GM23338 (cell line): ENCODE data around the gene MACROD1. TPM values are rescaled to one million over a fixed set of nuclear protein-coding genes. Genes with fewer than 3 reads are reported as not detected.

Experiments
- ATAC-seq: fragments of 200-7000 bp; cut with Tn5 transposase; 3 replicates; pipeline ENCODE4 v1.9.1; 2020
- DNase-seq: peaks from one replicate; pipeline ENCODE4 v3.0.0-alpha.2; 2015; ENCODE audit warnings: low spot score
- H2AFZ ChIP-seq: fragments of 200-600 bp; sonication (generic); 2 replicates; pipeline ENCODE4 v1.8.0; 2016; ENCODE audit warnings: antibody characterized with exemption, mild to moderate bottlenecking, moderate library complexity
- H3F3A ChIP-seq: fragments of 200-600 bp; sonication (generic); replicated peaks from 2 replicates; pipeline ENCODE4 v1.8.0; 2017; ENCODE audit warnings: antibody characterized with exemption, mixed run types, low read depth
- H3K27ac ChIP-seq: fragments of 200-600 bp; sonication (generic); 2 replicates; pipeline ENCODE4 v1.6.1; 2016; ENCODE audit warnings: low read depth
- H3K27me3 ChIP-seq: fragments of 200-600 bp; sonication (generic); 2 replicates; pipeline ENCODE4 v1.8.0; 2016; ENCODE audit warnings: mild to moderate bottlenecking, mixed run types, moderate library complexity; ENCODE audit not compliant: insufficient read depth
- H3K36me3 ChIP-seq: fragments of 200-600 bp; sonication (generic); 2 replicates; pipeline ENCODE4 v1.8.0; 2016; ENCODE audit warnings: mild to moderate bottlenecking; ENCODE audit not compliant: insufficient read depth
- H3K4me1 ChIP-seq: fragments of 200-600 bp; sonication (generic); 2 replicates; pipeline ENCODE4 v1.8.0; 2016; ENCODE audit warnings: mild to moderate bottlenecking, moderate library complexity; ENCODE audit not compliant: insufficient read depth
- H3K4me2 ChIP-seq: fragments of 200-600 bp; sonication (generic); 2 replicates; pipeline ENCODE4 v1.7.1; 2017; ENCODE audit warnings: mixed run types
- H3K4me3 ChIP-seq: fragments of 200-600 bp; sonication (generic); 2 replicates; pipeline ENCODE4 v1.6.1; 2016; ENCODE audit warnings: mixed run types
- H3K79me2 ChIP-seq: fragments of 200-600 bp; sonication (generic); replicated peaks from 2 replicates; pipeline ENCODE4 v1.8.0; 2017; ENCODE audit warnings: mild to moderate bottlenecking; ENCODE audit not compliant: insufficient read depth
- H3K9me2 ChIP-seq: fragments of 200-600 bp; sonication (generic); 2 replicates; pipeline ENCODE4 v1.8.0; 2017; ENCODE audit not compliant: insufficient read depth
- H4K20me1 ChIP-seq: fragments of 200-600 bp; sonication (generic); replicated peaks from 2 replicates; pipeline ENCODE4 v1.8.0; 2017; ENCODE audit warnings: mild to moderate bottlenecking; ENCODE audit not compliant: insufficient read depth
- H3K27ac Mint-ChIP-seq: 2 replicates; pipeline ENCODE4 v1.8.0; 2020; ENCODE audit warnings: inconsistent platforms, mild to moderate bottlenecking, moderate library complexity, mixed read lengths
- H3K27me3 Mint-ChIP-seq: 3 replicates; pipeline ENCODE4 v1.8.0; 2022; ENCODE audit warnings: low read depth, mild to moderate bottlenecking, moderate library complexity, mixed read lengths, inconsistent platforms; ENCODE audit not compliant: insufficient read depth, poor library complexity
- H3K36me3 Mint-ChIP-seq: 3 replicates; pipeline ENCODE4 v1.8.0; 2021; ENCODE audit warnings: low read depth, mild to moderate bottlenecking, inconsistent platforms, moderate library complexity, mixed read lengths
- H3K4me1 Mint-ChIP-seq: 3 replicates; pipeline ENCODE4 v1.8.0; 2020; ENCODE audit warnings: mild to moderate bottlenecking, inconsistent platforms, mixed read lengths
- H3K4me3 Mint-ChIP-seq: 3 replicates; pipeline ENCODE4 v1.8.0; 2021; ENCODE audit warnings: moderate library complexity, mild to moderate bottlenecking, inconsistent platforms, mixed read lengths
- H3K9me3 Mint-ChIP-seq: 3 replicates; pipeline ENCODE4 v1.8.0; 2020; ENCODE audit warnings: moderate library complexity, mild to moderate bottlenecking, inconsistent platforms, mixed read lengths
- CREB1 ChIP-seq: fragments of 250-450 bp; sonication (Bioruptor Pico); IDR thresholded peaks from 2 replicates; pipeline ENCODE4 v1.5.0; 2020; ENCODE audit warnings: low read depth, mild to moderate bottlenecking, moderate library complexity
- EZH2 ChIP-seq: fragments of 200-600 bp; sonication (generic); IDR thresholded peaks from one replicate; pipeline ENCODE4 v1.8.0; 2017; ENCODE audit warnings: antibody characterized with exemption, mild to moderate bottlenecking, low read depth; ENCODE audit not compliant: unreplicated experiment
- EZH2phosphoT487 ChIP-seq: fragments of 200-600 bp; sonication (generic); IDR thresholded peaks from one replicate; pipeline ENCODE4 v1.8.1; 2018; ENCODE audit warnings: antibody characterized with exemption; ENCODE audit not compliant: unreplicated experiment
- JUNB ChIP-seq: IDR thresholded peaks from one replicate; pipeline ENCODE4 v1.6.1; 2016; ENCODE audit warnings: antibody characterized with exemption; ENCODE audit not compliant: unreplicated experiment
- NANOG ChIP-seq: IDR thresholded peaks from 2 replicates; pipeline ENCODE4 v1.6.1; 2016; ENCODE audit warnings: antibody characterized with exemption, borderline replicate concordance
- POLR2AphosphoS5 ChIP-seq: IDR thresholded peaks from 2 replicates; pipeline ENCODE4 v1.6.1; 2016; ENCODE audit warnings: antibody characterized with exemption, low read depth
- STAT1 ChIP-seq: IDR thresholded peaks from one replicate; pipeline ENCODE4 v1.6.1; 2016; ENCODE audit warnings: antibody characterized with exemption; ENCODE audit not compliant: unreplicated experiment
- ZNF114 ChIP-seq: fragments of 250-450 bp; sonication (Bioruptor Pico); IDR thresholded peaks from 2 replicates; pipeline ENCODE4 v1.5.0; 2020; ENCODE audit warnings: mild to moderate bottlenecking, moderate library complexity
- ZNF331 ChIP-seq: fragments of 250-450 bp; sonication (Bioruptor Pico); IDR thresholded peaks from 2 replicates; pipeline ENCODE4 v1.5.0; 2020; ENCODE audit warnings: low read depth, mild to moderate bottlenecking, moderate library complexity
- polyA plus RNA-seq: library from polyadenylated mRNA; unstranded; fragments of >200 nt; fragmentation: Nextera tagmentation; extraction: Ambion mirVana; gene quantifications from 2 replicates; pipeline ENCODE4 v1.2.1, GENCODE V29; 2016
- total RNA-seq: library from RNA; depleted of rRNA; stranded (reverse); fragments of >200 nt; shearing (Covaris generic); gene quantifications from 2 replicates; pipeline ENCODE4 v1.2.3, GENCODE V29; 2014
- TF ChIP-seq, protein P1 (sequence below): IDR thresholded peaks from 2 replicates; pipeline ENCODE4 v1.6.1; 2016; ENCODE audit warnings: antibody characterized with exemption
- TF ChIP-seq, protein P2 (sequence below), 2 experiments: fragments of 200-600 bp in 1 of 2; sonication (generic) in 1 of 2; conservative IDR thresholded peaks; 2 replicates each; pipeline versions ENCODE4 v1.5.1 to v1.6.1; 2016 to 2017; ENCODE audit warnings: antibody characterized with exemption in 2 of 2, low read depth in 2 of 2, mild to moderate bottlenecking in 2 of 2, moderate library complexity in 1 of 2

Gene MACROD1
- total and polyA plus RNA-seq, 2 experiments from 2014 or later: 33.0 to 51.6 TPM

DNA sequence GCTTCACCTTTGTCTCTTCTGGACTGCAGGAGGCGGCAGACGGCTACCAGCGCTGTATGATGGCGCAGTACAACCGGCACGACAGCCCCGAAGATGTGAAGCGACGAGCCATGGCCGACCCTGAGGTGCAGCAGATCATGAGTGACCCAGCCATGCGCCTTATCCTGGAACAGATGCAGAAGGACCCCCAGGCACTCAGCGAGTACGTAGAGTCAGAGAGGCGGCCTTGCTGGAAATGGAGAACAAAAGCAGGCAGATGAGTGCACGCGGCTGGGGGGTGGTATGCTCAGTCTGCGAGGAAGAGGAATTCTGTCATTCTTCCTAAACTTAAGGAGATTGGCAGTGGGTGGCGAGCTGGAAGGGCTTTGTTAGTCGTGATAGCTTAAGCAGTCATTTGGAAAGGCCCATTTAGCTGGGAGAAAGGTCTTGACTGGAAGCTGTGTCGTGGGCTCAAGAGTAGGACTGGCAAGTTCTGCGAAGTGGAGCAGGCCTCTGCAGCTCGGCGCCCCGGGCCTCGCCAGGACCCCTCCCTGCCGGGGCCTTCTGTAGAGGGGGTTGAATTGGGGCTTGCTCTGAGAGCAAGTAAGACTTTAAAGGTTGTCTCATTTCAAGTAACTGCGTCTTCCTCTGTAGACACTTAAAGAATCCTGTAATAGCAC is 37.6 kb upstream of the MACROD1 start:
- Histone ChIP-seq H3K79me2 (0 out of 2 replicates have a peak, but pooled peaks cover 10% of the 10 kb centered on the region), H3K36me3 (peaks cover 54% of the 10 kb centered on the region), H3K4me1 (no peaks in the 10 kb centered on the region; the same call in 1 of the 2 replicates), H3K27ac (no peak overlapping the region; the same call in 1 of the 2 replicates), H3F3A (peaks cover 49% of the 10 kb centered on the region), H2AFZ (no peak overlapping the region), H3K9me2 (no peaks in the 10 kb centered on the region), H3K27me3 (no peaks in the 10 kb centered on the region), H4K20me1 (peaks cover 38% of the 10 kb centered on the region), H3K4me2 (no peak overlapping the region), H3K4me3 (no peak overlapping the region)
- H3K36me3 Mint-ChIP-seq: peaks cover 74% of the 10 kb centered on the region
- peaks cover 18% of the 10 kb centered on the region for H3K4me1 Mint-ChIP-seq
- no peak overlapping the region for H3K4me3 Mint-ChIP-seq
- no peaks in the 10 kb centered on the region for H3K9me3 Mint-ChIP-seq
- DNase-seq (no peak), ATAC-seq (no peak)
- H3K27ac Mint-ChIP-seq: no peak overlapping the region
- H3K27me3 Mint-ChIP-seq: peaks cover 10% of the 10 kb centered on the region
- TF ChIP-seq, protein P1, sequence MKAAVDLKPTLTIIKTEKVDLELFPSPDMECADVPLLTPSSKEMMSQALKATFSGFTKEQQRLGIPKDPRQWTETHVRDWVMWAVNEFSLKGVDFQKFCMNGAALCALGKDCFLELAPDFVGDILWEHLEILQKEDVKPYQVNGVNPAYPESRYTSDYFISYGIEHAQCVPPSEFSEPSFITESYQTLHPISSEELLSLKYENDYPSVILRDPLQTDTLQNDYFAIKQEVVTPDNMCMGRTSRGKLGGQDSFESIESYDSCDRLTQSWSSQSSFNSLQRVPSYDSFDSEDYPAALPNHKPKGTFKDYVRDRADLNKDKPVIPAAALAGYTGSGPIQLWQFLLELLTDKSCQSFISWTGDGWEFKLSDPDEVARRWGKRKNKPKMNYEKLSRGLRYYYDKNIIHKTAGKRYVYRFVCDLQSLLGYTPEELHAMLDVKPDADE: no peak
- TF ChIP-seq EZH2 (no peak), POLR2AphosphoS5 (no peak), EZH2phosphoT487 (no peak), CREB1 (no peak)
- TF ChIP-seq, protein P2, sequence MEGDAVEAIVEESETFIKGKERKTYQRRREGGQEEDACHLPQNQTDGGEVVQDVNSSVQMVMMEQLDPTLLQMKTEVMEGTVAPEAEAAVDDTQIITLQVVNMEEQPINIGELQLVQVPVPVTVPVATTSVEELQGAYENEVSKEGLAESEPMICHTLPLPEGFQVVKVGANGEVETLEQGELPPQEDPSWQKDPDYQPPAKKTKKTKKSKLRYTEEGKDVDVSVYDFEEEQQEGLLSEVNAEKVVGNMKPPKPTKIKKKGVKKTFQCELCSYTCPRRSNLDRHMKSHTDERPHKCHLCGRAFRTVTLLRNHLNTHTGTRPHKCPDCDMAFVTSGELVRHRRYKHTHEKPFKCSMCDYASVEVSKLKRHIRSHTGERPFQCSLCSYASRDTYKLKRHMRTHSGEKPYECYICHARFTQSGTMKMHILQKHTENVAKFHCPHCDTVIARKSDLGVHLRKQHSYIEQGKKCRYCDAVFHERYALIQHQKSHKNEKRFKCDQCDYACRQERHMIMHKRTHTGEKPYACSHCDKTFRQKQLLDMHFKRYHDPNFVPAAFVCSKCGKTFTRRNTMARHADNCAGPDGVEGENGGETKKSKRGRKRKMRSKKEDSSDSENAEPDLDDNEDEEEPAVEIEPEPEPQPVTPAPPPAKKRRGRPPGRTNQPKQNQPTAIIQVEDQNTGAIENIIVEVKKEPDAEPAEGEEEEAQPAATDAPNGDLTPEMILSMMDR (conservative IDR thresholded peaks at IDR 0.05; ENCODE audit: low read depth in 2 of 2): no peak

DNA sequence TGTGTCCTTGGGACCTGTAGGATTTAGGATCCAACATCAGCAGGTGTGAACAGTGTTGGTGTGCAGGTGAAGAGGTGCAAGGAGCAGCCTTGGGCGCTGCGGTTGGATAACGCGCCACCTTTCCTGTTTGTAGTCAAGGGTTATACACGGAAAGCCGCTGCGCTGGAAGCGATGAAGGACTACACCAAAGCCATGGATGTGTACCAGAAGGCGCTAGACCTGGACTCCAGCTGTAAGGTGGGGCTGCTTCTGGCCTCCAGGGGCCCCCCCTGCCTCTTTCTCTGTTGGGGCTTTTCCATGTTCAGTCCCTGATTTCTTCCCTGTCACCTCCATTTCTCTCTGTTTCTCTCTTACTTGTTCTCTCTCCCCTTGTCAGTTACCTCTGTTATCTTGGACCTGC is 37.1 kb upstream of the MACROD1 start:
- Mint-ChIP-seq H3K27me3 (peaks cover 10% of the 10 kb centered on the region), H3K9me3 (no peaks in the 10 kb centered on the region), H3K4me3 (no peak overlapping the region), H3K4me1 (peaks cover 18% of the 10 kb centered on the region), H3K27ac (no peak overlapping the region), H3K36me3 (peaks cover 79% of the 10 kb centered on the region)
- no peak for DNase-seq
- H2AFZ ChIP-seq: no peak overlapping the region
- H3K4me3 ChIP-seq: no peak overlapping the region
- peaks cover 55% of the 10 kb centered on the region for H3F3A ChIP-seq
- no peak for TF ChIP-seq EZH2
- H4K20me1 ChIP-seq: peaks cover 44% of the 10 kb centered on the region
- 0 out of 2 replicates have a peak, but pooled peaks cover 10% of the 10 kb centered on the region for H3K79me2 ChIP-seq
- no peak for ATAC-seq
- H3K4me1 ChIP-seq: no peaks in the 10 kb centered on the region; the same call in 1 of the 2 replicates
- H3K4me2 ChIP-seq: no peak overlapping the region
- H3K9me2 ChIP-seq: no peaks in the 10 kb centered on the region
- no peak overlapping the region for H3K27ac ChIP-seq
- no peaks in the 10 kb centered on the region for H3K27me3 ChIP-seq
- H3K36me3 ChIP-seq: peaks cover 60% of the 10 kb centered on the region

DNA sequence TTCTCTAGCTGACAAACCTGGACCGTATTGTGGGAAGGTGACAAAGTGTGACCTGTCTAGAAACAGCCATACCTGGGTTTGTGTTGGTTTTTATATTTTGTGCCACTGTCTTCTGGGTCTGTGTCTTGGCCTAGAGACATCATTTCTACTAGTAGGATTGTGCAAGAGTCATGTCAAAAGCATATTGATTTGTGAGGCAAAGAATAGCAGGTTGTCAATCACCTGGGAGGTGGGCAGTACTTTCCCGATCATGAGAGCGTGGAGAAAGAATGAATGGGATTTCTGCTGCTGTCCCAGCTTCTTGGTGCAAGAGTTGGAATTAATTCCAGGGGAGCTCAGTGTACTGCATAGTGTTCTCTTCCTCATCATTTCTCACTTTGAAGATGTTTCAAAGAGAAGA is 35.6 kb upstream of the MACROD1 start:
- Histone ChIP-seq H3K27me3 (no peaks in the 10 kb centered on the region), H3K79me2 (0 out of 2 replicates have a peak, but pooled peaks cover 10% of the 10 kb centered on the region), H3K27ac (no peak overlapping the region), H3K4me1 (no peaks in the 10 kb centered on the region; the same call in 1 of the 2 replicates), H3K9me2 (no peaks in the 10 kb centered on the region), H2AFZ (no peak overlapping the region), H4K20me1 (peaks cover 54% of the 10 kb centered on the region), H3K4me2 (no peak overlapping the region), H3K36me3 (peaks cover 73% of the 10 kb centered on the region), H3K4me3 (no peak overlapping the region), H3F3A (peaks cover 68% of the 10 kb centered on the region)
- peaks cover 5% of the 10 kb centered on the region for H3K27me3 Mint-ChIP-seq
- no peak overlapping the region for H3K27ac Mint-ChIP-seq
- DNase-seq: no peak
- ATAC-seq: no peak
- H3K36me3 Mint-ChIP-seq: peaks cover 94% of the 10 kb centered on the region
- no peaks in the 10 kb centered on the region for H3K9me3 Mint-ChIP-seq
- H3K4me1 Mint-ChIP-seq: peaks cover 14% of the 10 kb centered on the region
- no peak overlapping the region for H3K4me3 Mint-ChIP-seq
- TF ChIP-seq NANOG: no peak
- no peak for TF ChIP-seq CREB1
- no peak for TF ChIP-seq STAT1
- TF ChIP-seq, protein P1: no peak
- no peak for TF ChIP-seq ZNF331 (CRISPR knock-in tag)
- no peak for TF ChIP-seq POLR2AphosphoS5
- no peak for TF ChIP-seq ZNF114 (CRISPR knock-in tag)
- TF ChIP-seq EZH2: no peak
- no peak for TF ChIP-seq JUNB
- TF ChIP-seq, protein P2 (conservative IDR thresholded peaks at IDR 0.05; ENCODE audit: low read depth in 2 of 2): no peak
- no peak for TF ChIP-seq EZH2phosphoT487
